GM21786 (cell line): ENCODE measurements around the gene ACTA1.
"Not testable (repeated sequence)": the region's sequence is repeated elsewhere in the genome, so short reads cannot be mapped to it uniquely, and the experiment has no call there.

Source experiments
- ATAC-seq: cut with Tn5 transposase; IDR thresholded peaks from one replicate; pipeline ENCODE4 v1.9.1; 2021; ENCODE audit not compliant: unreplicated experiment

The ACTA1 gene

DNA sequence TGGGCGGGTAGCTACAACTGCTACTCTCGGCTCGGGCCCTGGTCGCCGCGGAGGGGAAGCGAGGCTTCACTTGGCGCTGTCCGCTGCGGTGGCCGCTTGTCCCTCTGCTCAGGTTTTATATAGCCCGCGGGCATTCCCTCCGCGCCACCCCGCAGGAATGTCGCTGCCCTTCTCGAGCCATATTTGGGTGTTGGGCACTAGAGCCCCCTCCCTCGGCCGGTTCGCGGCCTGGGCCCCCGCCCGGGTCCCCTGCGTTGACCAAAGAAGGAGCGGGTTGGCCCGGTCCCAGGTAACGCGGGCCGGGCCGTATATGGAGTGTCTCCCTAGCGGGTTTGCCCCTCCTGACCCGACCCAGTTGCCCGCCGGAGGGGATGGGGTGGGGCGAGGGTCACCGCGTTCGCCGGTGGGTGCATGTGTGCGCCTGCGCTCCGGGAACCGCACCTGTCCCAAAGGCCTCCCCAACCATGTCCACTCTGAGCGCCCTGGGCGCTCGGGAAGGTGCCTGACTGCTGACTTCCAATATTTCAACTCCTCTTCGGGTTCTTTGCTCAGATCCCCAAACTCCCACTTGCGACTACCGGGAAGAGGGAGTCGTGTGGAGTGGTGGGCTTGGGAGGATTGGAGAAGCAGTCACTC lies at the start of gene ACTA1:
TSS of gene ACTA1 (minus strand) at position 90 of the 636 bp plus-strand sequence. CDS start 979 bp downstream, outside the sequence.
- no peak for ATAC-seq

- no peak for ATAC-seq
Observed at GRCh38 chr1:229482511-229482910, 48.6 kb upstream of the ACTA1 start.

DNA sequence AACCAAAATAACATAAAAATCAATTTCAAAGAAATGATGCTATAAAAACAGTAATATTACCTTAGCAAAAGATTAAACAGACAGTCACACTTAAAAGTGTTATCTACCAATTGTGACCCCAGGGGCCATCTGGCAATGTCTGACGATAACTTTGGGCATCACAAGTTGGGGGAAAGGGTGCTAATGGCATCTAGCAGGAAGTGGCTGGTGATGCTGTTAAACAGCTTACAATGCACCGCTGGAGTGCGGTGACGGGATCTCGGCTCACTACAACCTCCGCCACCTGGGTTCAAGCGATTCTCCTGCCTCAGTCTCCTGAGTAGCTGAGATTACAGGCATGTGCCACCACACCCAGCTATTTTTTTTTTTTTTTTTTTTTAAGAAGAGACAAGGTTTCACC lies 46.6 kb upstream of the ACTA1 start:
- ATAC-seq, result no peak

- peak; percentile 84 for ATAC-seq
Observed at GRCh38 chr1:229479660-229480399, 45.9 kb upstream of the ACTA1 start.

GRCh38 chr1:229478852-229479251 lies 45.0 kb upstream of the ACTA1 start:
- peak; percentile 67 for ATAC-seq

- not testable (repeated sequence) for ATAC-seq
Observed at GRCh38 chr1:229475859-229476258, 42.0 kb upstream of the ACTA1 start.

- ATAC-seq, result no peak
Observed at GRCh38 chr1:229474509-229474908, 40.6 kb upstream of the ACTA1 start.

DNA sequence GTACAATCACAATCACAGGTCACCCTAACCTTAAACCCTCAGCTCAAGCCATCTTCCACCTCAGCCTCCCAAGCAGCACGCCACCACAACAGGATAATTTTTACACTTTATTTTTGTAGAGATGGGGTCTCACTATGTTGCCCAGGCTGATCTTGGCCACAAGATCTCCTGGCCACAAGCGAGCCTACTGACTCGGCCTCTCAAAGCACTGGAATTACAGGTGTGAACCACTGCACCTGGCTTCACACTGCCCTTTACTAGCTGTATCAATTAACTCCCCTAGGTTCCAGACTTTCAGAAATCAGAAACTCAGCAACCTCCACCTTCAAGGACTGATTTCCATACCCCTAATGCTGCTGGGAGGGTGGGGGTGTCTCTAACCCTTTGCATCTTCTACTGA lies 37.3 kb upstream of the ACTA1 start:
- ATAC-seq, result no peak

DNA sequence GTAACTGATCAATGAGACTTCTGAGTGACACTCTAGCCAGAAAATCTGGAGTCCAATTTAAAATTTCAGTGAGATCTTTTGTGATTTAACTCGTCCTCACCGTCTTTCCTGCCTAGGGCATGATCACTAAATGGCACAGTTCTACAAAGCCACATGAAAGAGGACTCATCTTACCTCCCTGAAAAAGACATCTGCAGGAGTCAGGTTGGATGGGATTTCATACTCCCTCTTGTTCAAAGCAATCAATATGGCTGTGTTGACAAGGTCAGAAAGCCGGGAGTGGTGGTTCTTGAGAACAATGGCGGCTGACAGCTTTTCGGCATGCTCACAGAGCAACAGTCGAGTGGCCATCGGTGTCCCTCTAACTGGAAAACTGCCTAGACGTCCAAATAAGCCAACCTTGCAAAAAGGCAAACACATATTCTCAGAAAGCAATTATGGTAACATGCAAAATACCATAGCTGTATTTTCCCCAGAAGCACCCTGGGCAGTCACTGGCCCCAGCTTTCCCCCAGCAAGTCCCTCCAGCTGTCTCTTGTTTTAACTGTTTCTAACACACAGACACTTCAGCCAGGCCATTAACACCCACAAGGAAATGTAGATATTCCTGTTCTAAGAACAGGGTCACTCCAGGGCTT lies 36.6 kb upstream of the ACTA1 start:
- ATAC-seq, result no peak

- no peak for ATAC-seq
Observed at GRCh38 chr1:229466887-229467286, 33.0 kb upstream of the ACTA1 start.

- no peak for ATAC-seq
Observed at GRCh38 chr1:229464672-229465071, 30.8 kb upstream of the ACTA1 start.

DNA sequence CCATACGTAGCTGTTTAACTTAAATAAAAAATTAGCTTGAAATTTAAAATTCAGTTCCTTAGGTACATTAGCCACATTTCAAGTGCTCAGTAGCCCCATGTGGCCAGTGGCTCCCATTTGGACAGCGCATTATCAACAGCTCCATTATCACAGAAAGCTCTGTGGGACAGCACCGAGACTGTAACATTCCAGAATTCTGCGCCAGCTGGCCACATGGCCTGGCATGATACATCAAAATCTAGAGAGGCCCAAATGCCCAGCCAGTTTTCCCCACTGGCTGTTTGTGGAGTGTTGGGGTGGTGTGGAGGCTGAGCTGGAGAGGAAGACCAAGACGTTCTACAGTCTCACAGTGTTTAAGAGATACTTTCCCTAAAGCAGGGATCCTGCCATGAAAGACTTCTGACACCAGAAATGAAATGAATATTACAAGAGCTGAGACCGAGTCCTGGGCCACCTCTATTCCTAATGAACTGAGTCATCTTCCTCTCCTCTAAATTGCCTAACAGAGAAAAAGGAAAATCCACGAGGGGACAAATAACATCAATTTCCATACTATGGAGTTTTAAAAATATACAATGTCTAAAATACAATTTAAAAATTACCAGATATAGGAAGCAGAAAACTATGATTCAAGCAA lies 27.3 kb upstream of the ACTA1 start:
- ATAC-seq, result no peak

DNA sequence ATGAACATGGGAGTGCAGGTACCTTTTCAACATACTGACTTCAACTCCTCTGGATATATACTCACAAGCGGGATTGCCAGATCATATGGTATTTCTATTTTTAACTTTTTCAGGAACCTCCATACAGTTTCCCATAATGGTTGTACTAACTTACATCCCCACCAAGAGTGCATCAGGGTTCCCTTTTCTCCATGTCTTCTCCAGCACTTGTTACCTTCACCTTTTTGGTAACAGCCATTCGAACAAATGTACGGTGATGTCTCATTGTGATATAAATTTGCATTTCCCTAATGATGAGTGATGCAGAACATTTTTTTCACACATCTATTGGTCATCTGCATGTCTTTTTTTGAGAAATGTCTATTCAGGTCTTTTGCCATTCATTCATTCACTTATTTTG lies 25.9 kb upstream of the ACTA1 start:
- ATAC-seq, result no peak

DNA sequence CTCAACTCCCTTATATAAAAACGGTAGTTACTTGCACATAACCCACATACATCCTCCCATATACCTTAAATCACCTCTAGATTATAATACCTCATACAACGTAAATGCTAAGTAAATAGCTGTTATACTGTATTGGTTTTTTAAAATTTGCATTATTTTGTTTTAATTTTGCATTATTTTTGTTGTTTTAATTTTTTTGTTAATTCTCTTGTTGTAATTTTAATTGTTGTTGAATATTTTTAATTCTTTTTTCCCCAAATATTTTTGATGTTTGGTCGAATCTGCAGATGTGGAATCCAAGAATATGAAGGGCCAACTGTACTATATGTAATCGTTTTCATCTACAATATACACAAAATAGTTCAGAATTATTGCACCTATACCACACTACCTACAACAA lies 23.5 kb upstream of the ACTA1 start:
- ATAC-seq, result no peak

DNA sequence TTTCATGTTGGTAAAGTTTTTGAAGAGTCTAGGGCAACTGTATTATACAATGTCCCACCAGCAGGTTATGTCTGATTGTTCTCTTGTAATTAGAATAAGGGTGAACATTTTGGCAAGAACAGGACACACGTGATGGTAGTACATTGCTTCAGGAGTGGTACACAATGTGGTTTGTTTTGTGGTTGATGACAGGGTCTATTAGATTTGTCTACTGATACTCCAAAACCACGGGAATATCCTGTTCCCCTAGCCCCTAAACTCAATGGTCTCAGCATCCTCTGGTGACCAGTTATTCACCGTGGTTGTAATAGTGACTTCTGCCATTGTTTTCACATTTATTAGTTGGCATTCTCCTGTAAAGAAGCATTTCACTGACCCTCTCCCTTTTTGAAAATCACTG lies 22.1 kb upstream of the ACTA1 start:
- no peak for ATAC-seq

GRCh38 chr1:229454056-229454455 lies 20.2 kb upstream of the ACTA1 start:
- no peak for ATAC-seq

- no peak for ATAC-seq
Observed at GRCh38 chr1:229452956-229453801, 19.3 kb upstream of the ACTA1 start.

DNA sequence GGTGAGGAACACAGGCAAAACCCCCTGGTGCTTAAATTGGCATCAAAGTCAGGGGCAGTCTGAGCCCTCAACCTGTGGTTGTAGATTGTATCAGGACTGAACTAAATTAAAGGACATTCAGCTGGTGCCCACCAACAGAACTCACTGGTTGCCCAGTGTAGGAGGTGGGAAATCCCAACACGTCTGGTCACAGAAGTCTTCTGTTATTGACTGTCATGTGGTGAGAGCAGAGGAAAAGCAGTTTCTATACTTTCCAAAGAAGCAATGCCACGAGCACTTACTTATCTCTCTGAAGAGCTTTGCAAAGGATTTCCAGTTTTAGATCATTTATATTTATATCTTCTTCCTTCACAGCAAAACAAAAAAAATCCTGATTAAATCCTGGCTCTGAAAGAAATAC lies 15.0 kb upstream of the ACTA1 start:
- no peak for ATAC-seq

GRCh38 chr1:229448354-229448753 lies 14.5 kb upstream of the ACTA1 start:
- ATAC-seq, result no peak

- ATAC-seq, result no peak
Observed at GRCh38 chr1:229447809-229448252, 13.9 kb upstream of the ACTA1 start.

DNA sequence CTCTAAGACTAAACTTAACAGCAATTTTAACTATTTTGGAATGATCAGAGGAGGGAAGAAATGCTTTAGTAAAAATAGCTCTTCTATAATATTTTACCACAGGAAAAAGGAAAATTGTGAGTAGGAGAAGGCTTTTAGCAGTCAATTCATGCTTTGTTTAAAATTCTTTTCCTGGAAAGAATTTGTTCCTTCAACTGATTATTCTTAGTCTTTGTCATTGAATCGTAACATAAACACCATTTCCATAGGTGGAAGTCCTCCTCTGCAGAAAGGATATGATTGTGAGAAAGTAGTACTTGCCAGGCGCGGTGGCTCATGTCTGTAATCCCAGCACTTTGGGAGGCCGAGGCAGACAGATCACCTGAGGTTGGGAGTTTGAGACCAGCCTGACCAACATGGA lies 11.9 kb upstream of the ACTA1 start:
- no peak for ATAC-seq
